ENCODE measurements around the gene SMIM21.
A peak's percentile ranks its signal among the peaks of the same experiment; 100 is the strongest.

SMIM21 gene

GRCh38 chr18:75374466-75374865, 53.0 kb downstream of the SMIM21 start:
- no peak for DNase-seq

GRCh38 chr18:75369026-75369721, 58.3 kb downstream of the SMIM21 start:
- DNase-seq = no peak

- peak; percentile 3 for DNase-seq
Measured at GRCh38 chr18:75365837-75366236, 61.7 kb downstream of the SMIM21 start.

- no peak for DNase-seq
Measured at GRCh38 chr18:75365254-75365629, 62.3 kb downstream of the SMIM21 start.

- no peak for DNase-seq
Measured at GRCh38 chr18:75364512-75365253, 62.8 kb downstream of the SMIM21 start.

- no peak for DNase-seq
Measured at GRCh38 chr18:75363446-75364225, 63.9 kb downstream of the SMIM21 start.

DNA sequence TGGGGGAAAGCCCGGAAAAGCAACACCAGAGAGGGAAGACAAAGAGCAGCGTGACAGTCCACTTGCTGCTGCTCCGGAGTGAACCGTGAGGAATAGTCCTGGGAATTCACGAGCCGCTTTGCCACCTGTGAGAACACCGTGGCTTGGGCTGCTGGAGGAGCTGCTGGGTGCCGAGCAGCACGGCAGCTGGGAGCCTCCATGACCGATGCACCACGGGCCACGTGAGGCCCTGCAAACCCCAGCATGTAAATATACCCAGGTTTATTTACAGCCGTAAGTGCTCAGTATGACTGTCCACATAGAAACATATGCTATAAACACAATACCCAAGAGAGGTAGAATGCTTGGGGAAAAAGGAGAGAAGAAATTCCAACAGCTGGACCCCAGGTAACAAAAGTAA, 65.1 kb downstream of the SMIM21 start:
- DNase-seq = no peak

DNA sequence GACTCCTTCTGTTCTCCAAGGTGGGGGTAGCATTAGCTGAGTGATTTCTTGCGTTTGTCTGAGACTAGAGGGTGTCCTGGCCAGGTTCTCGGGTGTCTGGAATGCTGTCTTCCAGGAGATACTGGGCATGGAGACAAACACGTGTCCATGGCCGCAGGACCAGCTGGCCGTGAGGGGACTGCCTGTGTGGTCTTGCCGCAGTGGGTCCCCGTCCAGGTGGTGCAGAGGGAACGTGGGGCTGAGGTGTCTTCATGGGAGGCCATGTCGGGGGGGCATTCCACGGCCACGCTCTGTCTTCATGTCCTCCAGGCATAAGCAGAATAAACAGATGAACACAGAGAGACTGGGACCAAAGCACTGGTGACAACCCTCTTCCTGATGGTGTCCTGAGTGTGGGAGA, 66.6 kb downstream of the SMIM21 start:
- DNase-seq = no peak

DNA sequence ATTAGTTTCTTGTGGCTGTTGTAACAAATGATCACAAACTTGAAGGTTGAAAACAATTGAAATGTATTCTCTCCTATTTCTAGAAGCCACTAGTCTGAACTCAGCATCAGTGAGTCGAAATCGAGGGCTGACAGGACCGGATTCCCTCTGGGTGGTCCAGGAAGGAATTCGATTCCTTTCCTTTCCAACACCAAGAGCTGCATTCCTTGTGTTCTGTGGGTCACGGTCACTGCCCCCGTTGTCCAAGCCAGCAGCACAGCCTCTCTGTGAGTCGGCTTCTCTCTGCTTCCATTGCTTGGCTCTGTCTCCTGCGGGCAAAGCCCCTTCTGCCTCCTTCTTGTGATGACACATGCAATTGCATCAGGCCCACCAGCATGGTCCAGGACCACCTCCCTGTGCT, 67.3 kb downstream of the SMIM21 start:
- no peak for DNase-seq

Data from CD4-positive, alpha-beta T cell treated with Interleukin-12 subunit alpha and Interleukin-12 subunit beta, for 1 hour (primary cell).